ENCODE results near the gene CHRNB4. TPM values are rescaled to one million over a fixed set of nuclear protein-coding genes. Genes with fewer than 3 reads are reported as not detected.

The CHRNB4 gene
- total RNA-seq, 1 donor from 2014 or later = not detected

DNA sequence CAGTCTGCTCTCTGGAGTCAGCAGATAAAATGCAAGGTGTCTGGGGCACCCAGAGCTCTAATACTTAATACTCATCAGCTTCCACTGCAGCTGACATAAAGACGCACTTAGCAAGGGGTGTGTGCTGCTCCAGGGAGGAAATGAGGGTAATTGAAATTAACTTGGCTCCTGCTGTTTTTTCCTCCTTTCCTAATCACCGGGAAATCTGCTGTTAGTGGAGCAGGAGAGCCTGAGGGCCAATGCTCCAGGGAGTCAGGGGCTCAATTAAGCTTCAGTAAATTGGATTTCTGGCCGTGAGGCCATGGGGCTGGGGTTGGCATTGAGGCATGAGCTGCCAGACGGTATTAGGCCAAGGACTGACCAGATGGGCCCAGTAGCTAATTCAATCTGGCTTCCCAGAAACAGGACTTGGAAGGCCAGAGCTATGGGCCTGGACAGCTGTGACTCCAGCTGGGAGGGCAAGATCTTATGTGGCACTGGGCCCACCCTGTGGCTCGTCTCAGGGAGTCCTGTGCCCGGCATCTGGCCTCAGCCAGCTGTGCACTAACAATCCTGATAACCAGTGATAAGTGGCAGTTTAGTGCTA, 30.7 kb upstream of the CHRNB4 start:
- no peak for DNase-seq (ENCODE audit: extremely low read depth, low read depth, low spot score)

DNA sequence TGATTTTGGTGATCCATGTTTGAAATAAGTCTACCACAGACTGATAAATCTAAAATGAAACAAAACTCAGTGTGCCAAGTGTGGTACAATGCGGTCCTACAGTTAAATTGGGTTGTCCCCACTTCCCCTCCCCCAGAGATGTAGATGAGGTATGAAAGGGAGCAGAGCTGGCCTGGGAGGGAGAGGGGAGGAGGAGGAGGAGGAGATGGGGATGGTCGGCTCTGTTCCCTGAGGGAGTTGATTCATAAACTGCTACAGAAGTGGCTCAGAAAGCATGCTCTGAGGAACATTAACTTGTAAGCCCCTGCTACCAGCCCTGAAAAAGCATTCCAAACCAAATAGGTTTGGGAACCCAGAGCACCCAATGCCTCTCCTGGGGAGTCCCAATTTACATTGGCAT, 28.0 kb upstream of the CHRNB4 start:
- no peak for DNase-seq (ENCODE audit: extremely low read depth, low read depth, low spot score)

DNA sequence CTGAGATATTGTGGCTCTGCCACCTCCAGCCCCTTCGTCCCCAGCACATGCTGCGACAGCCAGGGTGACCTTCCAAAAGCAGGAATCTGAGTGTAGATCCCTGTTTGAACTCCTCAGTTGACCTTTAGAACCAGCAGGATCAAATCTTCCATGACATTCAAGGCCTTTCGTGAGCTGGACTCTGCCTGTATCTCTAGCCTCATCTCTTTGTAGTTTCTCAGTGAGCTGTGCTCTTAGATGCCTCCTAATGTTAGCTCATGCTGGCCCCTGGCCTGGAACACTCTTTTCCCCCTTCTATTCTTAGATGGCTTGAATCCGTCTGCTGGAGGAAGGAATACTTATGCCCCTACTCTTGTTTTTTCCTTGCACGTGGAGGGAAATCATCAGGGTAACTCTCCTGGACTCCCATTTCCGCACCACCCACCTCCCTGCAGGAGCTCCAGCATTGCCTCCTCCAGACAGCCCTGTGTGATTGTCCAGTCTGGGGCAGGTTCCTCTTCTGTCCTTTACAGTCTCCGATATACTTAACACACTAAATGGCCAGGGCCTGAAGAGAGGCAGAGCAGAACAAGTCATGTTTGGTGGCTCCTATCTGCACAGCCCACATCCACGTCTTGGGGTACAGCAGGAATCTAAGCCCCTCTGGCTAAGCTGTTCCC, 26.7 kb upstream of the CHRNB4 start:
- no peak for DNase-seq (ENCODE audit: extremely low read depth, low read depth, low spot score)

DNA sequence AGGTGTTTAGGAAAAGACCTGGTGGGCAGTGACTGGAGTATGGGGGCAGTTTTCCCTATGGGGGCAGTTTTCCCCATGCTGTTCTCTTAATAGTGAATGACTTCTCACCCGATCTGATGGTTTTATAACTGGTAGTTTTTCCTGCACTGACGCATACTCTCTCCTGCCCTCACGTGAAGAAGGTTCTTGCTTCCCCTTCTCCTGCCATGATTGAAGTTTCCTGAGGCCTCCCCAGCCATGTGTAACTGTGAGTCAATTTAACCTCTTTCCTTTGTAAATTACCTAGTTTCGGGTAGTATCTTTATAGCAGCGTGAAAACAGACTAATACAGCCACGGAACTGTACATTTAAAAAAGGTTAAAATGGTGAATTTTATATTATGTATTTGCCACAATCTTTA, 25.0 kb upstream of the CHRNB4 start:
- DNase-seq (ENCODE audit: extremely low read depth, low read depth, low spot score) = no peak

DNA sequence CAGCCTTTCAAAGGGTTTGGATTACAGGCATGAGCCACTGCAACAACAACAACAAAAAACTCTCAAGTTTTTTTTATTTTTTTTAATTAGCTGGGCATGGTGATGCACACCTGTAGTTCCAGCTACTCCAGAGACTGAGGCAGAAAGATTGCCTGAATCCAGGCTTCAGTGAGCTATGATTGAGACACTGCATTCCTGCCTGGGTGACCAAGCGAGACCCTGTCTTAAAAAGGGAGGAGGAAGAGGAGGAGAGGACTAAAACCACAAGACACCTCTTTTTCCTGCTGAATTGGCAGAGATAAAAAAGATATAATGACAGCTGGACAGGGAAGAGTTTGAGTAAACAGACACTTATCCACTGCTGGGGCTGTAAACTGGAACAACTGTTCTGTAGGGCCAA, 22.7 kb upstream of the CHRNB4 start:
- DNase-seq (ENCODE audit: extremely low read depth, low read depth, low spot score) = no peak

DNA sequence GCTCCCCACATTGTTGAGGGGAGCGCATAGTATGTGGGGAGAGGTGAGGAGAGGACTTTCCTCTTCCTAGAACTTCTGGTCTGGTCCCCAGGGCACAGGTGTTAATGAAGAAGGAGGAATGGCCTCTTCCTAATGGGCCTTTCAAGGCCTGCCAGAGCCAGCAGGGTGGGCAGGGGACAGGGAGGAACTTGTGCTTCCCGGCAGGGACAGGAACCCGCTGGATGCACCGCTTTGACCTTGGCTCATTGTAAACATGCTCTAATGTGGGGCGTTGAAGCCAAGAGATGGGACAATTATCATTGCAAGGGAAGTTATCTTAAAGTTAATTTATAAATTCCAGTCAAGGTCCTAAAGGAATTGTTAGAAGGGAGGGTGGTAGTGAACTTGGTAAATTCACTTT, 21.0 kb upstream of the CHRNB4 start:
- no peak for DNase-seq (ENCODE audit: extremely low read depth, low read depth, low spot score)

DNA sequence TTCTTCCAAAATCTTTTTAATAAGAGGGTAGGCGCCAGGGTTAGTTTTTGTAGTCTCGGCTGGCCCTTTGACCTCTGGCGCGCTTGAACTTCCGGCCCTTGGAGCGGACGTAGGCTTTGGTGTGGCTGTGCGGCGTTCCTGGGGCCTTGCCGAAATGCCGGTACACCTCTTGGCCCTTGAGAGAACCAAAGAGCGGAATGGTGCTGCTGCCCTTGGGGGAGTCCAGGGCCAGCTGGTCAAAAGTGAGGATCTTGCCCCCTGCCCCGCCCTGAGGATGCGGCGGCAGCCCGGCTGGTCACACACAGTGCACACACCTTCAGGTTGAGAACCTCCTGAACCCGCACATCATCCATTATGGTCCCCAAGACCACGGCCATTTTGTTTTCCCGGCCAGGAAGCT, 20.0 kb upstream of the CHRNB4 start:
- no peak for DNase-seq (ENCODE audit: extremely low read depth, low read depth, low spot score)

DNA sequence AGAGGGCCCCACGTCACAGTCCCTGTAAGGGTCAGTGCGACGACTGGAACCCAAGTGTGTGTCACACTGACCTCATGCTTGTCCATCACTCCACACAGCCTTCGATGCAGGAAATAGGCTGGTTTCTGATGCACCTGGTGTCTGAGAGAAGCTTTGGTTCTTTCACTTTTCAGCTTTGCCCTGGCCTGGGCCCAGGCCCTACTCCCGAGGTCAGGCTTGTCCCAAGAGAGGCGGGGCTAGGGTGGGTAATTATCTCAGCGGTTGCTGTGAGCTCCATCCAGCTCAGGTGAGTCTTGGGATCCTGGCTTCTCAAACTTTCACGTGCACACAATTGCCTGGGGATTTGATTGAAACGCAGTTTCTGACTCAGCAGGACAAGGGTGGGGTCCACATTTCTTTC, 19.6 kb upstream of the CHRNB4 start:
- no peak for DNase-seq (ENCODE audit: extremely low read depth, low read depth, low spot score)

DNA sequence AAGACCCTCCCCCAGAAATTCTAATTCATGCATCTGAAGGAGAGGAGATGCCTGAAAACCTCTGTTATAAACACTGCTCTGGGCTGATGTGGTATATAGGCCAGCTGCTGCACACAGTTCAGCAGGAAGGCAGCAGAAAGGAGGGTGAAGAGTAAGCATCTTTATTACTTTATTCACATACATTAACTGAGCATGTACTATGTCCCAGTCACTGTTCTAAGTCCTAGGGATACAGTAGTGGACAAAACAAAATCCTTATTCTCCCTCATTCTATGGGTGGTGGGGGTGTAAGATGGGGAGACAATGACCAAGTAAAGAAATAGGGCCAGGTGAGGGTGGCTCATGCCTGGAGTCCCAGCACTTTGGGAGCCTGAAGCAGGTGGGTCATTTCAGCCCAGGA, 17.8 kb upstream of the CHRNB4 start:
- no peak for DNase-seq (ENCODE audit: extremely low read depth, low read depth, low spot score)

DNA sequence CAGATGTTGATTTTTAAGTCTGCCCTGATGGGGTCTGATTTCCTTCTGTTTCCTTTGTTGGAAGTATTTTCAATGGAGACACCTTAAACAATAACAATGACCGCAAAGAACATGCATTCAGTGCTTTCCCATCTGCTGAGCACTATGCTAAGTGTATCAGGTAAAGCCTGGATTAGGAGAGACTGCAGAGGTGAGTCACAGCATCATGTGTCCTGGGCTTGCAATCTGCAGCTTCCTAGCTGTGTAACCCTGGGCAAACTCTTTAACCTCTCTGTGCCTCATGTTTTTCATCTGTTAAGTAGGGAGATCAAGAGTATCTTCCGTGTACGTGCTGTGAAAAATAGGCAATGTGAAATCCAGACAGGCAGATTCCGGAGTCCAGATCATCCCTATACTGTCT, 13.3 kb upstream of the CHRNB4 start:
- DNase-seq (ENCODE audit: extremely low read depth, low read depth, low spot score) = no peak

DNA sequence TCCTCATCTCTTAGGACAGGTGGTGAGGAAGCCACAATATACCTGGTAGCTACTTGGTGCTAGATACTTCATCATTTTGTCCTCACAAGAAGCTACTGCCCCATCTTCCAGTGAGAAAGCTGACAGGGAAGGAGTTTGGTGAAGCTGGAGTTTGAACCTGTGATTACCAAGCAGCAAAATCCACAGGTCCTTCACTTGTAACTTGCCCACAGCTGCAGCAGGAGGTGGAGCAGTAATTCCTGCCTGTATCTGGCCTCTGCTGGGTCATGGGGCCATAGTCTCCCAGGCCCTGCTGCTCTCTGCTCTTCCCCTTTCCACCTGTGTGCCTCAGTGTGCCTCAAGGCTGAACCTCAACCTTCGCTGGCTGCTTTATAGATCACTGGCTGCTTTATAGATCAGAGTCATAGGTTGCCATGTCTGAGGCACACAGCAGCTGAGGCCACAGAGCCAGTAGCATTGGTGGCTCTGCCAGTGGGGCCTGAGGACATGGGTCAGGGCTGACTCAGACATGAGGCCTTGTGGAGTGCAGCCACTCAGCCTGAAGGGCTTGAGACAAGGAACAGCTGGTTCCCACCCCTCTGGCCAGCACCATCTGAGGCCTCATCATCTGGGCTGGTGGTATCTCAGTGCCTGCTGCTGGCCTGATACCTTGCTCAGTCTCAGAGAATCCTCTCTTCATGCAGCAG, 11.1 kb upstream of the CHRNB4 start:
- no peak for DNase-seq (ENCODE audit: extremely low read depth, low read depth, low spot score)

DNA sequence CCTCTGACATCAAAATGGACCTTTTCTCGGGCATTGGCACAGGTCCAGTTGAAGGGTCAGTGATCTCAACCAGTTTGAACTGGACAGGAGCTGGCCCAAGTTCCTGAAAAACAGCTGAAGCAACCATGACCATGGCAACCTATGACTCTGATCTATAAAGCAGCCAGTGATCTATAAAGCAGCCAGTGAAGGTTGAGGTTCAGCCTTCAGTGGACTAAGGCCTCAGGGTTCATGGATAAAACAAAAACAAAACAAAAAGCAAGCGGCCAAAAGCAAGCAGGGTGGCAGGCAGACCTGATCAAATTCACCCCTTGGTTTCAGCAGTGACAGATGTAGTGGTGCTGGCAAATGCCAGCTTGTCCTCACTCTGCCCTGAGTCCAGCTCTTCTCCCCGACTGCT, 10.0 kb upstream of the CHRNB4 start:
- DNase-seq (ENCODE audit: extremely low read depth, low read depth, low spot score) = no peak

DNA sequence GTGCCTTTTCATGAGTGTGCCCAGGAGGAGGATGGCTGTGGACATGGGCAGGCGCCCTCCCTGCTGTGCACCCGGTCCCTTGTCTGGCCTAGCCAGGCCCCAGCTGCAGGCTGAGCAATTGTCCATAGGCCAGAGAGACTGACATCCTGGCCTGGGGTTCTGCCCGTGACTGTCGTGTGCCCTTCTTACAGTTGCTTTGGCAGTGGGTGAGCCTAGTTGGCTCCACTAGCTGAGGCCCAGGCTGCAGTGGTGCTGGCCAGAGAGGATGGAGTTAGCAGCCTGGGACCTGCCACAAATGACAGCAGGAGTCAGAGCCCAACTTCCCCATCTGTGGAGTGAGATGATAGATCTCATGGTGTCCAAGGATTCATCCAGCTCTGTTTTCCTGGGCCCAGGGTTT, 9.0 kb upstream of the CHRNB4 start:
- no peak for DNase-seq (ENCODE audit: extremely low read depth, low read depth, low spot score)

DNA sequence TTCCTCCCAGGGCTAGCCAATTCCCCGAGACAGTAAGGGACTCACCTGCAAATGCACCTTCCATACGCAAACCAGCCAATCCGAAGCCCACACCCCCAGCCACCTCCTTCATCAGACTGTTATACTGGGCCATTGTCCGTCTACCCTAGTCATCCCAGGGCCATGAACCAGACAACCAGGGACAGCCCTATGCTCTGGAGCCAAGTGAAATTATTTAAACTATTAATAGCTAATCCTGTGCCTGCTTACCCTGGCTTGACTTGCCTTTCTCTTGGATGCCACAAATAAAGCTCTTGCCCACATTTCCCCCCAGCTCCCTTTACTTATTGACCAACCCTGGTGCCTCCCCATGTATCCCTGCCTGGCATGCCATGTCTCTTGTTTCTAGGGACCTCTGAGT, 4.0 kb upstream of the CHRNB4 start:
- no peak for DNase-seq (ENCODE audit: extremely low read depth, low read depth, low spot score)

DNA sequence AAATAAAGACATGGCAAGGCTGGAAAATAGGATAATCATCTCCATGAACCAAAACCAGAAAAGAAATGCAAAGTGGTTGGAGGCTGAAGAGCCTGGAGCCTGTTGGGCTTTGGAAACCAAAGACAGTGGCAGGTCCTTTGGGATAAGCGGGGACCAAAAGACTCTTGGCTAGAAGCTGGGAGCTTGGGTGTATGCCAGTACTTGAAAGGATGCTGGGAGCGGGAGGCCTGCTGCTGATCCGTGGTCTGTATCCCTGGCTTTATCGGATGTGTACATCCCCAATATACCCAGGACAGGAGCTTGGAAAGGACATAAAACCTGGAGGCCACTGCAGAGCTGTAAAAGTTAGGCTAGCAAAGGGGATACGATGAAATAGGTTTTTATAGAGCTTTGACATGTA, 1.3 kb upstream of the CHRNB4 start:
- no peak for DNase-seq (ENCODE audit: extremely low read depth, low read depth, low spot score)

DNA sequence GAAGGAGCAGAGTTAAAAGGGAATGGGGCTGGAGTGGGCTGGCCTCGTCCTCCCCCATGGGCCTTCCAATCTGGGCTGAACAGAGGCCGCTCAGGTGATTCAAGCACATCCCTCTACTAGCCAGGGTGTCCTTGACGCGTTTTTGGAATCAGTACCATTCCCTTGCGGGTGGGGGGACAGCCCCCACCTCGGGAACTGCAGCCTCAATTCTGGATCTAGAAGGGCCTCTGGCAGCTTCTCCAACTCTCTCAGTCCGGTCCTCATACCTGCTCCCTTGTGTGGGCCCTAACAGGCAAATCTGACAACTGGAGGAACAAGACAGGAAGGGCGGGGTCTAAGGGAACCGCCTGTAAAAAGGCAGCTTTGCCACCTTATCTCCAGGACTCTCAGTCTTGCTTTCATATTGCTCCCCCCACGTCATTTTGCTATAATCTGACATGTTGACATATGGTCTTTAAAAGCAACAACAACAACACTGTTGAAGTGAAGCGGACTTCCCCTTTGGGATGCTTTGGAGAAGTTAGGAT, 802 bp upstream of the CHRNB4 start:
- no peak for DNase-seq (ENCODE audit: extremely low read depth, low read depth, low spot score)

DNA sequence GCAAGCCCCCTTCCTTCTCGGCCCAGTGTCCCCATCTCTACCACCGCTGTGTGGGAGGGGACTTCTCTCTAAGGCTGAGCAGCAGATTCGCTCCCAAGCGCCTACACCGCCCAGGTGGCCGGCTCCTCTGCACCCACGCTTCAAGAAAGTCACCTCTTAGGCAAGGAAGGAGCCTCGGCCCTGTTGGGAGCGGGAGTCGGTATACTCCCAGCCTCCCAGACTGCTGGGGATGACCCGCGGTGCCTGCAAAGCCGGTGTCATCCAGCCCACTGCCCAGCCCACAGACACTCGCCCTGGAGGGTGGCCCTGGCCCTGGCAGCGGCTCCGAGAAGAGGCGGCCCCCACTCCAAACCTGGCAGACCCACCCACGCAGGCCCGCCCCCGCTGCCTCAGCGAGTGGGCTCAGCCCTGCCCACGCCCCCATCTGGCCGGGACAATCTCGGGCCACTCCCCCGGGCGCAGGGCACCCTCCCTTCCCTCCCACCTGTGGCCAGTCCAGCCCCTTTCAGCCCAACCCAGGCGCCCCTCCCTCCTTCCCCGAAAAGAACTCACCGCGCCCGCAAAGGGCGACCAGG, 396 bp downstream of the CHRNB4 start:
- DNase-seq (ENCODE audit: extremely low read depth, low read depth, low spot score) = no peak

DNA sequence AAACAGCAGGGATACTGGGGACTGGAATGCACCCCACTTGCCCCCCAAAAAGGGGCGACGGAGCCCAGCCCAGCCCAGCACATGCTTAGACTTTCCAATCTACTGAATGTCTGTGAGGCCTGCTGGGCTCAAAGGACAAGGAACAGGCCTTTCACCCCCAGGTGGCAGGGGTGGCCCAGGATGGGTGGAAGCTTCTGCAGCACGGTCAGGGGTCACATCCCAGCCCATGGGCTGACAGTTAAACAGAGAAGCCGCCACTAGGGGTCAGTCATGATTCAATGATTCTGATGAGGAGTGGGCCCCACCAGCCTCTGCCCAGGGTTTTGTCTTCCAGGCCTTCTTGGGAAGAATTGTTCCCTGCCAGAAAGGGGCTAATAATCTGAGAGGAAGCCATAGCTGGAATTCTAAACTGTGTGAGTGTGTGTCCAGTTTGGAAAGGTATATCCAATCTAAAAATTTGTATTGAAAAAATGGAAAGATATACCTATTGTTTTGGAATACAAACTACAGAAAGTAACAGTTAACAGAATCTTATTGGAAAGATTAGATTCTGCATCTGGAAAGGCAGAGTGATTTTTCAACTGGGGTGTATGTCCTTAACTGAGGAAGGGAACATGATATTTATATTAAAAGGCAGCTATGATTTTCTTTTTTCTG, 2.2 kb downstream of the CHRNB4 start:
- peak; percentile 14 for DNase-seq (ENCODE audit: extremely low read depth, low read depth, low spot score)

DNA sequence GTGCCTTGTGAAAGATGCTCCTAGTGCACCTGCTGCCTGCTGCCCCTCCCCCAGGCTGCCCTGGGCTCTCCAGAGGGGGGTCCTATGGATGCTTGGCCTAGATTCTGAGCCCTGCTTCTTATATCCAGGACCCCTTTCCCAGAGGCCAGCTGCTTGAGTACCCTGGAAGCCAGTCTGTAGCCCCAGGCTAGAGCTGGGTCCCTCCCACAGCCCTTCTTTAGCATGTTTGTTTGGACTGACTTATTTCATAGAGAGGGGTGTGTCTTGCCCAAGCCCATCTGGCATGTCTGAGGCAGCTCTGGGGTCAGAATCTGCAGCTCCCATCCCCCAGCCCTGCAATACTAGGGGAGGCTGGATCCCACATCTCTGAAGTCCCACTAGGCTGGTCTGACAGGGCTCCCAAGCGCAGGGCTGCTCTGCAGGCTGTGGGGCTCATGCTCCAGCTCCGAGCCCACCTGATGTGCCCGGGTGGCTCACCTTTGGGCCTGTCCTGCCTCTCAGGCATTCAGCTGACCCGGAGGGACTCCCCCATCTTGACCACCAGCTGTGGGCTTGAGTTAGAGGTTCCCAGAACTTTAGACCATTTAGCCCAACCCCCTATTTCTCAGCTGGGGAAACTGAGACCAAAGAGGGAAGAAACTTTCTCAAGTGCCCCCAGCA, 3.1 kb downstream of the CHRNB4 start:
- no peak for DNase-seq (ENCODE audit: extremely low read depth, low read depth, low spot score)

DNA sequence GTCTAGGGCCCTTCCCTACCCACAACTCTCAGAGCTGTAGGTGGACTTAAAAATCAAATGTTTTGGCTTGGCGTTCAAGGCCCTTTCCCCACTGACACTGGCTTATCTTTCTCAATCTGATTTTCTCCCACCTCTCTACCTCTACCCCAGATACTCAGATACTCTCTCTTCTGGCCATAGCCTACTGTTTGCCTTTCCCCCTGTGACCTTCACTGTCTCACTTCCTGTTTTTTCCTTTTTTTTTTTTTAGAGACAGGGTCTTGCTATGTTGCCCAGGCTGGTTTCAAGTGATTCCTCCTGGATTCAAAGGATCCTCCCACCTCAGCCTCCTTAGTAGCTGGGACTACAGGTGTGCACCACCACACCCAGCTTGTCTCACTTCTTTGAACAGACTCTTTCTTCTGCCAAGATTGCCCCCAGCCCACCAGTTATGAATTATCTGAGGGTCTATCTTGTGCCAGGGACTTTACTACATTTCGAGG, 4.6 kb downstream of the CHRNB4 start:
- DNase-seq (ENCODE audit: extremely low read depth, low read depth, low spot score) = no peak

DNA sequence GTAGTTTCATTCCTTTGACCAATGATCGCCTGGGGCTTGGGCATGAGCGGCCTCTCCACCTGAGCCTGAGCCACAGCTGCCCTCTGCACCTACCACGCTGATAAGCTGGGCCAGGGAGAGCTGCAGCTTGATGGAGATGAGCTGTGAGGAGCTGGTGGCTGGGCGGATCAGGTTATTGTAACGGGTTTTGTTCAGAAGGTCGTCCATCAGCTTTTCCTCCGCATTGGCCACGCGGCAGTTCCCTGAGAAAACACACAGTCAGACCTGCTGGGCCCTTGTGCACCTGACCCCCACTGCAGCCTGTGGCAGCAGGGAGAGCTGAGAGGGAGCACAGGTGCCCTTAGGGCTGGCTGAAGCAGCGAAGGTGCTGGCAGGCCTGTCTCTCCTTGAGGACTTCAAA, 5.7 kb downstream of the CHRNB4 start:
- no peak for DNase-seq (ENCODE audit: extremely low read depth, low read depth, low spot score)

Measured in glomerular endothelial cell (primary cell).